Mesenteric fat pad (tissue), 1 donor: ENCODE results near the gene COL9A1. TPM values are rescaled to one million over a fixed set of nuclear protein-coding genes. Genes with fewer than 3 reads are reported as not detected.

Source experiments
- DNase-seq: peaks from one replicate; pipeline ENCODE4 v3.0.0-alpha.2; 2020; ENCODE audit warnings: low spot score
- total RNA-seq: library from RNA; stranded (reverse); fragmentation: NEBNext Ultra II Directional; extraction: Animal tissue kit (Norgen Biotek cat#: 25700); gene quantifications from one replicate; pipeline ENCODE4 v1.2.1, GENCODE V29; 2021
- donor health status: DM: yes; HTN: yes; CAD: no.

The COL9A1 gene
- total RNA-seq, 1 donor from 2014 or later = not detected

GRCh38 chr6:70234561-70235236 is 68.2 kb downstream of the COL9A1 start:
- DNase-seq = no peak

- no peak for DNase-seq
Observed at GRCh38 chr6:70231311-70231710, 71.6 kb downstream of the COL9A1 start.

- DNase-seq = no peak
Observed at GRCh38 chr6:70225055-70225454, 77.8 kb downstream of the COL9A1 start.

- DNase-seq = no peak
Observed at GRCh38 chr6:70222439-70222749, 80.5 kb downstream of the COL9A1 start.

GRCh38 chr6:70221715-70222438 is 81.0 kb downstream of the COL9A1 start:
- no peak for DNase-seq

GRCh38 chr6:70221025-70221714 is 81.7 kb downstream of the COL9A1 start:
- no peak for DNase-seq

- no peak for DNase-seq
Observed at GRCh38 chr6:70219943-70220613, 82.8 kb downstream of the COL9A1 start.

GRCh38 chr6:70216767-70217166 is 86.1 kb downstream of the COL9A1 start:
- no peak for DNase-seq

- no peak for DNase-seq
Observed at GRCh38 chr6:70215460-70216108, 87.3 kb downstream of the COL9A1 start.

- DNase-seq = no peak
Observed at GRCh38 chr6:70210462-70210861, 92.4 kb downstream of the COL9A1 start.

GRCh38 chr6:70208235-70208790 is 94.6 kb downstream of the COL9A1 start:
- no peak for DNase-seq

GRCh38 chr6:70198785-70199184 is 104.1 kb downstream of the COL9A1 start:
- no peak for DNase-seq

- DNase-seq = no peak
Observed at GRCh38 chr6:70196531-70196930, 106.4 kb downstream of the COL9A1 start.

- DNase-seq = no peak
Observed at GRCh38 chr6:70194421-70194820, 108.5 kb downstream of the COL9A1 start.

GRCh38 chr6:70188202-70188601 is 114.7 kb downstream of the COL9A1 start:
- DNase-seq = no peak

- DNase-seq = no peak
Observed at GRCh38 chr6:70186461-70186860, 116.4 kb downstream of the COL9A1 start.

GRCh38 chr6:70184723-70185122 is 118.2 kb downstream of the COL9A1 start:
- DNase-seq = no peak

GRCh38 chr6:70183538-70183937 is 119.3 kb downstream of the COL9A1 start:
- no peak for DNase-seq

- no peak for DNase-seq
Observed at GRCh38 chr6:70180901-70181599, 121.8 kb downstream of the COL9A1 start.

- DNase-seq = no peak
Observed at GRCh38 chr6:70180183-70180900, 122.5 kb downstream of the COL9A1 start.
